Fibroblast of skin of right quadriceps (primary cell): ENCODE measurements around the gene NIBAN1.
"Not testable (repeated sequence)": the region's sequence is repeated elsewhere in the genome, so short reads cannot be mapped to it uniquely, and the experiment has no call there.

Experiments
- DNase-seq: peaks from one replicate; pipeline ENCODE4 v3.0.0-alpha.2; 2013

Gene NIBAN1

DNA sequence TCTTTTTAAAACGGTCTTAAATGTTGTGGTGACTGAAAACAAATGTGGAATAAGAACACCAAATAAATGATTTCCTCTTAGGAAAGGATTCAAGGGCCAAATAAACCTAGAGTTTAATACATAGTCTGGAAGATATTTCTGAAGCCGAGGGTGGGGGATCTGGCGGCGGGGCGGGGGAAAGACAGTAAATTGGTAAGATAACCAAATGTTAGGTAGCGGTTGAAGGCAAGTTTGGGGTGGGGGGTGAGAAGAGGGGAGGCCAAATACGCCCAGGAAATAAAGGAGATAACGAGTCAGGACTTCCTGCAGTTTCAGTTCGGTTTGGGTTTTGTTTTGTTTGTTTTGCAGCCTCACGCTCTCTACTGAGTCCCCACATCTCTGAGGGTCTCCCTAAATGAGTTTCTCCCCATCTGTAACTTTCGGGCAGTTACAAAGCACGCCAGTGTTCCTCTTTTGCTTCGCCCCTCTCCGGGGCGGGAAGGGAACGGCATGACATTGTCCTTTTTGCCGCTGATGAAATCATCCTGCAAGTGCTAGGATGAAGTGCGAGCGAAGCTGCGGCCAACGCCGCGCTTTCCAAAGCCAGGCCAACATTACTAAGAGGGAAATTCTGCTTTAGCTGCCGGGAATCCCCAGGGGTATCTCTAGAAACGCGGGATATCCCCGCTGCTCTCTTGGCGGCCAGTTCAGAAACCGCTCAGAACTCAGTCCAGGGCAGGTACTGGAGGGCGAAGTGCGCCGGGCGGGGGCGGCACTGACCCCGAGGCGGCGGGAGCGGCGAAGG lies 844 bp downstream of the NIBAN1 start:
- DNase-seq, result peak; percentile 80

DNA sequence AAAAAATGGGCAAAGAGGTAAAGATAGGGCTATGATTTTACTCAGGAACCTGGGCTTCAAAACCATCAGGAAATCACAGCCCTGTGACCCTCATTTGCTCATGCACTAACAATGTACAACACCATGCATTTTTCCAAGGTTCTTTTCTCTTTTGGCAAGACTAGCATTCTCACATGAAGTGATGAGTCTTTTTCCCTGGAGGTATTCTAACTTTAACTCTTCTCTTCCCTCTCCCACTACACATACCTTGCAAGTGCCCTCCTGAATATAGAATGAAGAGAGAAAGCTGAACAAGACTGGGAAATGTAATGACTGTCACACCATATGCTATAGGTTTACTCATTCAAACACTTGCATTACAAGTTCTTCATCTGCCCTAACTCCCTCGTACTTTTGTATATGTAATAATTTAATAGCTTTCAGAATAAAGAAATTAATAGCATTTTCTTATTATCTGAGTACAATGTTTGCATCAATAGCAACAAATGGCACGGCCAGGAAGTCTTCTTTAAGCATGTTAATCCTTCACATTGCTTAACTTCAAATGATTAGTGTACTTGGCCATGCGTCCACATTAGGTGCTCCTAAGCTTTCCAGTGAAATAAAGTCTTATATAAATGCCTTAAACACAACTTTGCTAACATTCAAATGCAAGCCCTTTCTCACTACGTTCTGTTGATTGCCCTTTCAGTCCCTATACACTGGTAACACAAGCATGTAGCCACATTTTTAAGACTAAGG lies 1.8 kb downstream of the NIBAN1 start:
- peak; percentile 67 for DNase-seq

DNA sequence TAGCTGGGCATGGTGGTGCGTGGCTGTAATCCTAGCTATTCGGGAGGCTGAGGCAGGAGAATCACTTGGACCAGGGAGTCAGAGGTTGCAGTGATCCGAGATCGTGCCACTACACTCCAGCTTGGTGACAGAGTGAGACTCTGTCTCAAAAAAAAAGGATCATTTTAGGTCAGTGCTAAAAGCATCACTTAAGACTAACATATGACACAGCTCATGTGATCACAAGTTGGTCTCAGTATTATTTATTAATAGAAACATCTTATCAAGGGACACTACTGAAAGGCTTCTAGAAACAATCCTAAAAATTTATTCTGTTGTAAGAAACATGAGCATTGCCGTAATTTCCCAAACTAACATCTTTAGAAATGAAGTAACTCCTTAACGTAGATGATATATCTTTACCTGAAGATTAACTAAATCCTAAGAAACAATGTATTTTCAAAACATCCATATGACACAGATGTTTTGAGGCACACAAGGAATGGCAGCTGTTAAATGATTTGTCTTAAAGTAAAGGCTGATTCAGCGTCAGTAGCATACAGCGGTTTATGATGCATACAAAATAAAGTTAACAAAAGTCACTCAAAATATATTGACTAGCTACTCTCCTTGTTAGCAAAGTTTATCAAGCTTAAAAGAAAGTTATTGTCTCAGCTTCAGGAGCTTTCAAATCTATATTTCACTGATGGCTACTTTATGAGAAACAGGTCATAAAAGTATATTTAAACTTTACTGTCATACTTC lies 2.6 kb downstream of the NIBAN1 start:
- DNase-seq, result no peak

DNA sequence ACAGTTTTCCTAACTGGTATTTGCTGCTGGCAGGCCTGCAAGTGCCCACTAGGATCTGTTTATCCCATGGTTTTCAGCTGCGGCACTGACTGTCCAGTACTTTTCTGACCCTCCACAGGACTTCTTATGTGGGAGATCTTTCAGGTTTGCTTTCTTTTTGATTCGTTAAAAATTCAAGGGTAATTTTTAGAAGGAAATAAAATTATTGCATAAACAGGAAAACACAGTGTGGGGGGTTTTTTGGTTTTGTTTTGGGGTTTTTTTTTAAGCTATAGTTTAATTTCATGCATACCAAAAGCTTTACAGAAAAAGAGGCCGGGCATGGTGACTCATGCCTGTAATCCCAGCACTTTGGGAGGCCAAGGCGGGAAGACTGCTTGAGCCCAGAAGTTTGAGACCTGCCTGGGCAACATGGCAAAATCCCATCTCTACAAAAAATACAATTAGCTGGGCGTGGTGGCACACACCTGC lies 3.6 kb downstream of the NIBAN1 start:
- DNase-seq, result peak; percentile 79

DNA sequence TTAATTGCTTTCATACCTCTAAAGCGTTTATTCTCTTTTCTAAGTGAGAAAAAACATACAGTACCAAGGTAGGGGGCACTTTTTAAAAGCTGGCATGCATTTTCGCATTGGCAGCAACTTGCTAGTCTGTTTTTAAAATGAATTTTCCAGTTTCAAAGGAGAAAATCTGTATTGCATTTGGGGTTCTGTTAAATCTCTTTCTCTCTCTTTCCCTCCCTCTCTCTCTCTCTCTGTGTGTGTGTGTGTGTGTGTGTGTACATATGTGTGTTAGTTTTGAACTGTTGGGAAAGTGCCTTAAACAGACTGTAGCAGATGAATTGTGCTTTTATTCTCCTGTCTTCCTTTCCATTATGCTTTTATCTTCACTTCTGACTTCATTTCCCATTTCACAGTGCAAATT lies 7.3 kb downstream of the NIBAN1 start:
- DNase-seq, result no peak

DNA sequence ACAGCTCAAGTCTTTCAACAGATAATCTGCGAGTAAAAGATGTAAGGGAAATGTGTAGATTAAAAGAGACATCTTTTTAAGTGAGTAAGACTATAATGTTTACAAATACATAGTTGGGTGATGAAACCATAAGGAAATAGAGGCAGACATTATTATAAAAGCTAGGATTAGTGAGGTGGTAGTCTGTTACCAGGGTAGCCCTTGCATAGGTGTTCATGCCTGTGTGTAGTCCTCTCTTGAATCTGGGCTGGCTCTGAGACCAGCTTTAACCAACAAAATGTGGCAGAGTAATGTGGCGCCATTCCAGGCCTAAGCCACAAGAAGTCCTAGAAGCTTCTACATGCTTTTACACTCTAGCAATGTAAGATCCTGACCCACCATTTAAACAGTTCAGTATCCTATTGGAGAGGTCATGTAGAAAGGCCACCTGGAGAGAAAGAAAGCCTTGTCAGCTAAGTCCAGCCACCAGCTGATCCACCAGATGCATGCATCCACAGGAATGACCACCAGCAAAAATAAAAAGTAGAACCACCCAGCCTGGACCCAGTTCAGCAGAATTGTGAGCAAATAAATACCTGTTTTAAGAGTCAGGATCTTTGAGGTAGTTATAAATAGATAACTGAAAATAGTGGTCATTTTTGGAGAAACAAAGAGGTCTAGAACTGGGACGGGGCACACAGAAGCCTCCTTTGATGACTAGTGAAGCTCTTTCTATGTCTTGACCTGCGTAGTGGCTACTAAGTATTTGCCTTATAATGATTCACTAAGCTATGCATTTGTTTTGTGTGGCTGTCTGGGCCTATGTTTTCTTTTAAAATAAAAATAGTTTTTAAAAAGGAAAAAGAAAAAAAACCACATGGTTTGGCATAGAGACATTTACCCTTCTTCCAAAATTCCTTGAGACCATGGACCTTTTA lies 8.1 kb downstream of the NIBAN1 start:
- peak; percentile 49 for DNase-seq

DNA sequence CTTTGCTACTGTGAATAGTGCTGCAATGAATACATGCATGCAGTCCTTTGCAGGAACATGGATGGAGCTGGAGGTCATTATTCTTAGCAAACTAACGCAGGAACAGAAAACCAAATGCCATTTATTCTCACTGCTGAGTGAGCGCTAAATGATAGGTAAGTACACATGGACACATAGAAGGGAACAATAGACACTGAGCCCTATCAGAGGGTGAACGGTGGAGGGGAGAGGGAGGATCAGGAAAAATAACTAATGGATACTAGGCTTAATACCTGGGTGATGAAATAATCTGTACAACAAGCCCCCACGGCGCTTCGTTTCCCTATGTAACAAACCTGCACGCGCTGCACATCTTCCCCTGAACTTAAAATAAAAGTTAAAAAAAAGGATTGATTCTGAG lies 8.9 kb downstream of the NIBAN1 start:
- DNase-seq, result no peak

DNA sequence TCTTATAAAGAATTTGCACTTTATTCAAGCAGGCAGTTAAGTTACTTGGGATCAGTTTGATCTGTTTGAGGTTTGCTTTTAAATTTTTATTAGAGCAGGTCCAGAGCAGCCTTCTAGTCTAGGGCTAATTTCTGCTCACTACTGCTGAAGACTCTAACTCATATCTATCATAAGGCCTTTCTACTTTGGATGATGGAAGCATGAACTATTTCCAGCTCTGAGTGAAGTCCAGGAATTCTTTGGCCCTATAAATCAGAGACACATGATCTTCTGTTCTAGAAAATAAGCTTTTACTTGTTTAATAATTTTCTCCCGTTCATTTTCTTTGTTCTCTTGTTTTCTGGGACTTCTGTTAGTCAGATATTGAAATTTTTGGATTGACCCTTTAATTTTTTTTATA lies 14.7 kb downstream of the NIBAN1 start:
- no peak for DNase-seq

DNA sequence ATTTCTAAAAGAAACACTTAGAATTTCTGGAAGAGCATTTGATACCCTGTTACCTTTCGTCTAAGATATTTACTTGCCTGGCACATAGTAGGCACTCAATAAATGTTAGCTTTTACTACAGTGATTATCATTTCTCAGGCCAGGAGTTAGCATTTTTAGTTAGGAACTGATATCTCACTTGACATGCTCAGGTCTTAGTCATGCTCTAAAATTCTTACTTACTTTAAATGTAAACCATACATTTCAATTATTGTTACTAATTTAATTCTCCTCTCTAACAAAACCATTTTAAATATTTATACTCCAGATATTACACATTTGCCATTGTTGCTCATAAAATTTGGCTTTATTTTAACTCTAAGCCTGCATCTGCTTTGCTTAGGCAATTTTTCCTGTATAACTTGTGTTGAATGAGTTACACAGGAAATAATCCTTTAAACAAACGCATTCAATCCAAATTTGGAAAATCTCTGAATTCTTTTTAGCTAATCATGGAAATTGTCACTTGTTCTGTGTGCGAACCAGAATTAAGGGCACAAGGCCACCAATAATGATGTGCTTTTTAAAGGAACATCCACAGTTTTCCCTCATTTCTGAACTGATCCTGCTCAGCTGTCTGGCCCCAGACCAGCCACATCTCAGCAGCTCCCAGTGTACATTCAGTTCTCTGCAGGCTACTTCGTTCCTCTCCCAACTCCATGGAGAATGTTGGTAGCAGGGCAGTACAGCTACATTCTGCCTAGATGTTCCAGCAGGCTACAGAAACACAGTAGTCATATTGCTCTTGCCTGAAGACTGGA lies 15.6 kb downstream of the NIBAN1 start:
- DNase-seq, result peak; percentile 26

DNA sequence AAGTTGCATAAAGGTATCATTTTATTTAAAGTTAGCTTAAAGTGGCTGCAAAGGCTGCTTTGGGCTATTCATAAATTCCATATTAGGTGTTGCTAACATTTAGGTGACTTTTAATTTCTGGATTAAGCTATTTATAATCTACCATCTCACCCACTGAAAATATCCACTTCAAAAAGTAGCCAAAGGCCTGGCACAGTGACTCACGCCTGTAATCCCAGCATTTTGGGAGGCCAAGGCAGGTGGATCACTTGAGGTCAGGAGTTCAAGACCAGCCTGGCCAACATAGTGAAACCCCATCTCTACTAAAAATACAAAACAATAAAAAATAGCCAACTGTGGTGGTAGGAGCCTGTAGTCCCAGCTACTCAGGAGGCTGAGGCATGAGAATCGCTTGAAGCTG lies 16.4 kb downstream of the NIBAN1 start:
- not testable (repeated sequence) for DNase-seq

DNA sequence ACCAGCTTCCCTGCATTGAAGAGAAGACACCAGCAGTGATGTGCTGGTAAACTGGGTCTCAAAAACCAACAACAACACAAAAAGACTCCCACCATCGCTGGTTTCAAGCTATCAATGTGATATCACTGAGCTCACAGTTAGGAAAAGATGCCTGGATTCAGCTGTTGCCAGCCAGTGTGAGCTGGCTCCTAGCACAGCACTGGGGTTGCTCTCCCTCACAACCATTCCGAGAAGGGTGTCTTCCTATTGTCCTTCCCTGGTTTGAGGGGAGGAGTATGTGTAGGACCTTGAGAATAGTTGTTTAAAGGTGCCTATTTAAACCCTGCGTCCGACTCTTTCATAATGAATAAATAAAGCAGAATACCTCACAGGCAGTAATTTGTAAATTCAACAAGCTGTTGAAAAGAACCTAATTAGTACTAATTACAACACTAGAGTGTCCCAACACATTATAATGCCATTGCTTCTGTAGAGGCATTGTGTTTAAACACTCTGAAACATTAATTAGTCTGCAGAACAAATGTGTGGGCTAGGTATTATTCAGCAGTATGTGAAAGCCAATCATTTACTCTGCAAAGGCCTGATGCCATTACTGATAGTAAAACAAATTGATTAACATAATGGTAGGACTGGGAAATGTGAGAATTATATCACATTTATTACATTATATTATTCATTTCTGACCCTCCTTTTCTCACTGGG lies 17.2 kb downstream of the NIBAN1 start:
- no peak for DNase-seq

DNA sequence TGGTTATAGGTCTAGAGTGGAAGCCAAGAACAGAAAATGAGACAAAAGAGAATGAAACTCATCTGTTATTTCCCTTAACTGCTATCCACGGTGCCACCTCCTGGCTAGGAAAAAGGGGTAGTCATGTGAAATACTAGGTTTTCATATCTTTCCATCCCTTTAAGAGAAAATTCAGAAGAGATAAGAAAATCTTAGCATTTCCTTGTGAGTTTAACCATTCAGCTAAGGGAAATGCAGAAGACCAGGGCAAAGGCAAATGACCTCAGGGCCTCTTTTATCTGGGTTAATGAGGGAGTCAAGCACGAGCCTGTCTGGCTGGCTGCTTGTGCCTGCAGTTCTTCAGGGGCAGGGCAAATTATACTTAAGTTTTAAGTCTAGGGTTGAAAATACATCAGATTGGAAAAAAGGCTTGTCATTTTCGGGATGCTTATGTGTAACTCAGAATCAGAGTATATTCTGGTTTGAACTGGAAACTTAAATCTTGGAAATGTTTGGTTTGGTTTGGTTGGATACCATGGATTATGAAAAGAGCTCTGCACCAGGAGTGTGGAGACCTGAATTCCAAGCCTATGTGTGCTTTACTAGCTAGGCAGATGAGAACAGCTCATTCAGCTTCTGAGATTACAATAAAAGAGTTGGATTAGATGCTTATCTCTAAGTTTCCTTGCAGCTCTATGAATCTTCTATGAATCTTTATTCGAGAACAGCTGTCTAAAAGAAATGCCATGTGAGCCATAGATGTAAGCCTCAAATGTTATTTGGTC lies 19.9 kb downstream of the NIBAN1 start:
- no peak for DNase-seq

DNA sequence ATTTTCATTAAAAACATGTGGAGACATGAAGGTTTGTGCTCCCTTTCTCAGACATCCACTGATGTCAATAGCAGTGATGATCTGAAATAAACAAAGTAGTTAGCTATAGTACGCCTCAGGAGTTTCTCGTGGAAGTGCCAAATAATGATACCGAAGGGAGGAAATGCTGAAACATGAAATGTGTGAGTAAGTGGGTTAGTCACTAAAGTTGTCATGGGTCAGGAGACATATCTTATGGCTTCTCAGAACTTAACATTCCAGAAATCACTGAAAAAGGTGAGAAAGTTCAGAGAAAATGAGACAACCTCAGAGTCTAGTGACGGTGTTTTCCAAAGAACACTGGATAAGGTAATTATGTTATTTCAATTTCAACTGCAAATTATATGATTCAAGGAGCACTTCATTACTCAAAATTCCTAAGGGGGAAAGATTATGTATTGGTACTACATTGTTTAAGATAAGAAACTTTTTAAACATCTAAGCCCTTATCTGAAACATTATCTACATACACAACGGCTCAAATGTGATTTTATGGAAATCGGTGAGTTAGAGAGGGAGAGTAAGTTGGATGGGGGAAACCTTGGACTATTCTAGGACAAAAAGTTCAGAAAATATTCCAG lies 20.6 kb downstream of the NIBAN1 start:
- DNase-seq, result peak; percentile 74

DNA sequence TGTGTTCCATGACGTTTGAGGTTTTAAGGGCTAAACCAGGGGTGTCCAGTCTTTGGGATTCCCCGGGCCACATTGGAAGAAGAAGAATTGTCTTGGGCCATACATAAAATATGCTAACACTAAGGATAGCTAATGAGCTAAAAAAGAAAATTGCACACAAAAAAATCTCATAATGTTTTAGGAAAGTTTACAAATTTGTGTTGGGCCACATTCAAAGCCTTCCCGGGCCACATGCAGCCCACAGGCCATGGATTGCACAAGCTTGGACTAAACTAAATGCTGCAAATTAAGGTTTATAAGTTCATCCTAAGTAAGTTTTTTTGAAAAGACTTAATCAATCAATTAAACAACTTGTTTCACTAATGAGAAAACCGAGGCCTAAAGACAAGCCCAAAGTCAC lies 21.9 kb downstream of the NIBAN1 start:
- no peak for DNase-seq

DNA sequence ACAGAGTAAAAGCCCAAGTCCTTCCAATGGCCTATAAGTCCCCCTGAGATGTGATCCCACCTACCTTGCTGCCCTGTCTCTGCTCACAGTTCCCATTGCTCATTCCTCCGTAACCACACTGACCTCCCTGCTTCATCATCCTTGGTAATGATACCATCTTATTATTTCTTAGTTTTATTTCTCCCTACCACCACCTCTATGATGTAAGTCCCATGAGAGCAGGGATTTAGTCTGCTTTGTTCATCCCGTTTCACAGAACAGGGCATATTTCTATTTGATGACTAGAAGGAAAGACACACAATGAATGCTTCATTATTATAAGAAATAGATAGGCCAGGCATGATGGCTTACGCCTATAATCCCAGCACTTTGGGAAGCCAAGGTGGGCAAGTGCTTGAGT lies 22.5 kb downstream of the NIBAN1 start:
- peak; percentile 39 for DNase-seq

DNA sequence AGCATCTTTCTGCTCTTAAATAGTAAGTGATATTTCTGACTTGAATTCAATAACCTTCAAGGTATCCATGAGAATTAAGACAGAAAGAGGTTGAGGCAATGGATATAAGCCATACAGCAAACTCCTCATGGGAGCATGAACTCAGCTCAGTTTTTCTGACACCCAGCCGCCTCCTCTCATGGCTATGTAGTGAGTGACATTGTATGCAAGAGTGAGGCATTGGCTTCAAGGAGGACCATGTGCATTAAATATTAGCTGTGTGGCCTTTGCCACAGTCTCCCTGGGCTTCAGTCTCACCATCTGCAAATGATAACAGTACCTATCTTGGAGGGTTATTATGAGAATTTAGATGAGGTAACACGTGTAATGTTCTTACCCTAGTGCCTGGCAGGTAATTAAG lies 23.4 kb downstream of the NIBAN1 start:
- no peak for DNase-seq

DNA sequence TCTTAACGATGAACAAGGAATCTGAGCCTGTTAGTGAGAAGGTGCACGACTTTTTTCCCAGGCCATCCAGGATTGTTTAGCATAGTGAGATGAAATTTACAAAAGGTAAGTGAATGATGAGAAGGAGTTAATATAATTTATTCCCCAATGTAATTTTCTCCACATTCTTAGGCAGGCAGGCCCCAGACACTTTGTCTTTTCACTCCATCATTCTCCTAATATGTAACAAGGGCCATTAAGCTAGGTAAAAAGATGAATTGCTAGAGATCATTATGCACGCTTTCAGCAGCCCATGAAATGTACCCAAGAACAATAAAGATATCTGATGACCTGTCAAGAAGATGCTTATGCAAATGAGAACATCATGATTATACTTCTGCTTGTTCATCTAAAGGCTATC lies 24.1 kb downstream of the NIBAN1 start:
- no peak for DNase-seq

DNA sequence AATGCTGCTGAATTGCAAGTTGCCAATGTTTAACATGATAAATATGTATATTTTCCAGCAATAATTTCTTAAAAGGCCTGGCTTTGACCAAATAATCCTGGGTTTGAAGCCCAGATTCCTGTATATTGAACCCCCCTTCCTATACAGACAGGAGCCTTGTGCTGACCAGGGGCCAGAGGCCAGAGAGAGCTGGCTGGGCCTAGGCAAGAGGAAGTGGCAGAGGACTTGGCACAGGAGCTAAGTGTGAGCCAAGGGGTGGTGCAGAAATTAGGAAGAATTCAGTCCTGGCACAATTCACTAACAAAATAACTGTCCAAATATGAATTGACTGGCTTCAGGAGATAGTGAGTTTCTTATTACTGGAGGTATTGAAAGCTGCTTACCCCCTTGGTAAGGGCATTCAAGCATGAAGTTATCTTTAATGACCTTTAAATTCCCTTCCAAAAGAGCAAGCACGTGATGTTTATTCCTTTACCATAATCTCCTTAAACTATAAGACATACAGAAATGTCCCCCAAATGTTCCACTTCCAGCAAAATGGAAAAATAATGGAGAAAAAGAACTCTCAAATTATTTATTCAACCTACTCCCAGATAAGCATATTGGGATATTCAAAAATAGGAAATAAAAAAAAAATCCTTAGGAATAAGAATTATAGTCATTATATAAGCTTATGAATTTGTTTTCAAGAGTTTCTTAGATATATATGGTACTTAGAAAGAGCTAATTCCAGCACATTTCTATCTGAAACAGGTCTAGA lies 26.6 kb downstream of the NIBAN1 start:
- DNase-seq, result no peak
